ENCODE results near the gene ADAP1. TPM values are rescaled to one million over a fixed set of nuclear protein-coding genes. Genes with fewer than 3 reads are reported as not detected.

The ADAP1 gene
- total RNA-seq, 1 experiment from 2014 or later: 6.2 TPM

- Histone ChIP-seq H3K4me1 (ENCODE audit: insufficient read depth, low read length) (no peaks in the 10 kb centered on the region), H3K4ac (ENCODE audit: low read depth, low read length) (no peak overlapping the region), H2BK15ac (ENCODE audit: low read depth, low read length) (no peak overlapping the region), H3K79me2 (ENCODE audit: insufficient read depth, low read length) (peaks cover 55% of the 10 kb centered on the region; the same call in 1 of the 2 replicates), H4K8ac (replicated peaks; ENCODE audit: insufficient read length, low read depth, low read length) (no peak overlapping the region), H2BK120ac (ENCODE audit: low read depth, low read length, poor library complexity, severe bottlenecking) (no peak overlapping the region), H3K9me3 (ENCODE audit: control insufficient read depth, low read depth, low read length) (no peaks in the 10 kb centered on the region), H3K23ac (ENCODE audit: insufficient read length, low read depth, low read length) (no peak overlapping the region), H3K27ac (ENCODE audit: insufficient read length, low read depth, low read length) (no peak overlapping the region), H3K18ac (ENCODE audit: insufficient read length, low read depth, low read length) (no peak overlapping the region), H2BK20ac (ENCODE audit: low read depth, low read length, poor library complexity, severe bottlenecking) (no peak overlapping the region), H4K5ac (ENCODE audit: insufficient read length, low read depth, low read length) (no peak overlapping the region), H3T11ph (ENCODE audit: low read length) (no peak overlapping the region), H4K20me1 (ENCODE audit: control insufficient read depth, insufficient read depth, insufficient read length) (no peaks in the 10 kb centered on the region), H3K79me1 (ENCODE audit: insufficient read depth, low read depth, low read length, poor library complexity, severe bottlenecking) (peaks cover 3% of the 10 kb centered on the region), H3K9ac (ENCODE audit: extremely low read depth, insufficient read length, low read length) (no peak overlapping the region), H3K56ac (ENCODE audit: insufficient read length, low read depth, low read length) (no peak overlapping the region), H3K23me2 (ENCODE audit: insufficient read length, low read depth, low read length, poor library complexity, severe bottlenecking) (peaks cover 5% of the 10 kb centered on the region), H3K4me2 (ENCODE audit: insufficient read depth, insufficient read length, low read length) (no peak overlapping the region), H2AFZ (ENCODE audit: low read length) (no peak overlapping the region), H4K91ac (ENCODE audit: insufficient read length, low read depth, low read length) (no peak overlapping the region), H3K27me3 (ENCODE audit: insufficient read depth, low read length) (no peaks in the 10 kb centered on the region), H2BK5ac (ENCODE audit: insufficient read length, low read length) (no peak overlapping the region), H2AK5ac (ENCODE audit: insufficient read length, low read length) (no peak overlapping the region), H2BK12ac (ENCODE audit: insufficient read length, low read depth, low read length) (no peak overlapping the region), H3K14ac (ENCODE audit: insufficient read depth, low read length) (no peak overlapping the region)
- H3K4me3 Mint-ChIP-seq: no peak overlapping the region
- no CpG with 5 or more reads among the region's 14 CpGs for WGBS (ENCODE audit: extremely low coverage, insufficient read length, low lambda C conversion rate)
- H3K27me3 Mint-ChIP-seq (ENCODE audit: low read depth): no peaks in the 10 kb centered on the region
- no peak for TF ChIP-seq CTCF (conservative IDR thresholded peaks at IDR 0.05)
- peaks cover 9 to 10% of the 10 kb centered on the region in 2 experiments for H3K4me1 Mint-ChIP-seq
- H3K9me3 Mint-ChIP-seq: peaks cover 0 to 3% of the 10 kb centered on the region in 2 experiments; a peak in 2 of 5 replicates
- peaks cover 12 to 25% (median 20%) of the 10 kb centered on the region in 3 experiments for H3K36me3 Mint-ChIP-seq (ENCODE audit: insufficient read depth in 1 of 3, low read depth in 3 of 3)
- DNase-seq: no peak
- H3K27ac Mint-ChIP-seq: no peak overlapping the region
Measured at GRCh38 chr7:879706-880105, 74.8 kb downstream of the ADAP1 start.

Data from H9 (cell line).